H54 (cell line): ENCODE data around the gene RCAN2.

Source experiments
- DNase-seq: peaks from one replicate; pipeline ENCODE4 v3.0.0; 2011; ENCODE audit warnings: low spot score, mixed read lengths; ENCODE audit not compliant: insufficient read length
- FAIRE-seq: peaks from 3 replicates; lab custom pipeline; 2011; peaks lifted over from hg19 to GRCh38; lab: Jason Lieb, UNC
- POLR2A ChIP-seq: IDR thresholded peaks from 2 replicates; pipeline ENCODE4 v1.6.1; 2011; ENCODE audit warnings: low read depth, mild to moderate bottlenecking, low read length

The RCAN2 gene

GRCh38 chr6:46254946-46255345, 236.3 kb downstream of the RCAN2 start:
- TF ChIP-seq POLR2A = no peak
- DNase-seq (no peak), FAIRE-seq (no peak)

DNA sequence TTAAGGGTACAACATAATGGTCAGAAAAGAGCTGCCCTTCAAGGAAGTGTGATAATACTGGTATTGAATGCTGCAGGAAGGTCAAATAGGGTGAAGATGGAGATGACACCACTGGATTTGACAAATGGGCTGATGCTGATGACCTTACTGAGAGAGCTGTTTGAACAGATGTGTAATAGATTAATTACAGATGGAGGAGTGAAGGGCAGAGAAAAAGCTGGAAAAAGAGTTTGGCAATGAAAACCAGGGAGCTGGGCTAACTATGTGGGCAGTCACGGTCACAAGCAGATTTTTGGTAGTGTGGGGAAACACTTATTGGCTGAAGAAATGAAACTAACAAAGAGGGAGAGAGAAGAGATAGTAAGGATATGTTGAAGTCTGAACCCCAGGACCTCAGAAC, 236.9 kb downstream of the RCAN2 start:
- no peak for TF ChIP-seq POLR2A
- no peak for FAIRE-seq
- no peak for DNase-seq

- DNase-seq (no peak), FAIRE-seq (no peak)
- no peak for TF ChIP-seq POLR2A
Observed at GRCh38 chr6:46251583-46252339, 239.5 kb downstream of the RCAN2 start.

GRCh38 chr6:46248143-46248542, 243.1 kb downstream of the RCAN2 start:
- no peak for FAIRE-seq
- no peak for TF ChIP-seq POLR2A

GRCh38 chr6:46246727-46247126, 244.5 kb downstream of the RCAN2 start:
- TF ChIP-seq POLR2A = no peak
- DNase-seq = no peak
- no peak for FAIRE-seq

More at GRCh38 chr6:46248143-46248542, 243.1 kb downstream of the RCAN2 start:
- no peak for DNase-seq

- TF ChIP-seq POLR2A = no peak
- DNase-seq (no peak), FAIRE-seq (no peak)
Observed at GRCh38 chr6:46246081-46246480, 245.2 kb downstream of the RCAN2 start.

DNA sequence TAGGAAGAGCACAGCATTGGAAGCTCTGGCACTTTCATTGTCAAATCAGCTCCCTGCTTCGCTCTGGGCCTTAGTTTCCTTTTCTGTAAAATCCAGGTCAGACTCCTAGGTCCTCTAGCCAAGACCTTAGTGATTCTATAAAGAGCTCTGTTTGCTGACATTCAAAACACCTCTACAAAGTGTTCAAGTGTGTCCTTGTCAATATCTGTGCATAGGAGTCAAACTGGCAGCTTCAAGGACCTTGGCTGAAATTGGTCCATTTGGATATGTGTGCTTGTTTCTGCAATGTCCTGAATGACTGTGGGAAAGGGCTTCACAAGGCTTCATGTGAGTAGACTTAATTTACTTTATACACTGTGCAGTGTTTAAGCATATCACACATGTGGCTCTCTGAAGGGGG, 246.6 kb downstream of the RCAN2 start:
- no peak for TF ChIP-seq POLR2A
- DNase-seq (no peak), FAIRE-seq (no peak)

GRCh38 chr6:46243754-46244153, 247.5 kb downstream of the RCAN2 start:
- TF ChIP-seq POLR2A = no peak
- DNase-seq (no peak), FAIRE-seq (no peak)

DNA sequence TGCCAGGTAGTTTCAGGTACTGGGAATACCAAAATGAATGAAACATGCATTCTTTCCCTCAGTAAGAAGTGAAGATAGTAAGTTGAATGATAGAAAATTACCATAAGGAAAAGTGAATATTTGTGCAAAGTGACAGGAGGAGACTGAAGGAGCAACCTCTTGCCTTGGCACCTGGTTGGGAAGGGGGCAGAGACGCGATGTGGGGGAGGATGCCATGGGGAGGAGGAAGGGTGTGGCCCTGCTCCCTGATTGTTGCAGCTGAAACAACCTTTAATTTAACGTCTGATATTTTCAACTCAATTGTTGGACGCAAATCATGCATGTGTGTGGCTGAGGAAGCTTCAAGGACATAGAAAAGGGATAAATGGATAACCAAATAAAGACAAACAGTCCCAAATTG, 248.3 kb downstream of the RCAN2 start:
- no peak for FAIRE-seq
- no peak for DNase-seq
- TF ChIP-seq POLR2A = no peak

DNA sequence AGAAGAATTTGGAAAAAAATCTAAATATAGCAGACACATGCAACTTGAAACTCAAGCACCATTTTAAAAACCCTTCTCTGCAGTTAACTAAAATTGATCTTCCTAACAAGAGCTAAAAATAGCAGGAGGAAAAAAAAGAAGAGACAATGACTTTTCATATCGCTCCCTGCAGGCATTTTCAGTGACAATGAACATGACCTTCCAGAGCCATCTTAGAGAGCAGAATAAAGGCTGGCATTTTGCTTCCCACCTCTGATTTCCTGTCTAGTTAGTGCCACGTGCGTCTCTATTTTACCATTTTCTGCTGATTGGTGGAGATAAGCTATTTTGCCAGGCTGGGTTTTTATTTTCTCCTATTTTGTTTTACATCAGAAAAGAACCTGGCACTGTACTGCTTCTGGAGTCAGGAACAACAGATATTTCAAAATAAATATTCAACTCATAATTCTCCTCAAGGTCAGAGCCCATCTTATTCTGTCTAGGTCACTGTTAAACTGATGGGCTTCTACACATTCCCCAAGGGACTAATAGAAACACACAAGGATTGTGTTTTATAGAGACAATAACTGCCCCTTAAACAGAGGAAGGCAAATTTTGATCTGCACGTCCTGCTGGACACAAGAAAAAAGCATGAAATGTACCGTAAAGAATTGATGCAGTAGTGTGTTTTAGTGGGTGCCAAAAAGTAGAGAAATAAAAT, 250.2 kb downstream of the RCAN2 start:
- FAIRE-seq = no peak
- TF ChIP-seq POLR2A = no peak

GRCh38 chr6:46236752-46237151, 254.5 kb downstream of the RCAN2 start:
- TF ChIP-seq POLR2A = no peak
- FAIRE-seq (no peak), DNase-seq (no peak)

More for the DNA sequence above, 250.2 kb downstream of the RCAN2 start:
- no peak for DNase-seq

- no peak for FAIRE-seq
- TF ChIP-seq POLR2A = no peak
- no peak for DNase-seq
Observed at GRCh38 chr6:46235242-46235641, 256.0 kb downstream of the RCAN2 start.

DNA sequence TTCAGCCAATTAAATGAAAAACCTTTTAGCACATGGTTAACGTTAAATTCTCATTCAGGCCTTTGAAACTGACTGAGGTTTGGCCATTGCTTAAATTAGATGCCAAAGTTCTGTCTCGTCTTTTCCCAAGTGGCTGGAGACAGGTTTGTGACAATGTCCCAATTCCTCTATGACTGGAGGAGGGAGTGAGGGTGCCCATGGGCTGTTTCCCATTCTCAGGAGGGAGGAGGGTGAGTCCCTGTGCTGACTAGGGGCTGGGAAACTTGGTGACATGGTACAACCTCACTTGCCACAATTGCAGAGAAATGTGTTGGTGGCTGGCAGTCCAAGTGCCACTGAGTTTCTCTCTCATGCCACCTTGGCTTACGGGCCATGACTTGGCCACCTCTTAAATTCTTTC, 256.5 kb downstream of the RCAN2 start:
- DNase-seq (no peak), FAIRE-seq (no peak)
- no peak for TF ChIP-seq POLR2A

- FAIRE-seq (no peak), DNase-seq (no peak)
- no peak for TF ChIP-seq POLR2A
Observed at GRCh38 chr6:46234156-46234556, 257.1 kb downstream of the RCAN2 start.

DNA sequence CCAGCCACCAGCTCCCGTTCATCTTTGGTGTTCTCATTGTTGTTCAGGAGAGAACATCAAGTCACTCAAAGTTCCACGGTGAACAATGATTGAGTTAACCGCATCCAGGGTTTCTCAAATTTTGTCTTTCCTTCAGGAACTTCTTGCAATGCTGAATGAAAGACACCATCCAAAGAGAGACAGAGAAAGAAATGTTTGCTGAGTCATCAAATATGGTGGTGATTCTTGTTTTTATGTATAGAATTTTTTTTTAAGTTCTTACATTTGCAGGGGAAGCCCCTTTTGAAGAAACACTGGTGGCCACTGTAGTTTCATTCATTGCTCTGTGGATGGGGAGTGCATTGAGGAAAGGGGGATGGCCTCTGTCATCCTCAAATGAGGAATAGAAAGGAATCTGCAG, 258.1 kb downstream of the RCAN2 start:
- DNase-seq (no peak), FAIRE-seq (no peak)
- TF ChIP-seq POLR2A = no peak
